Hepatocyte (in vitro differentiated cells): ENCODE results near the gene PTCD3.

Source experiments
- CTCF ChIP-seq: fragments of 200-600 bp; sonication (generic); IDR thresholded peaks from 2 replicates; pipeline ENCODE4 v1.5.1; 2016; ENCODE audit warnings: antibody characterized with exemption, mild to moderate bottlenecking; ENCODE audit not compliant: poor library complexity
- EZH2 ChIP-seq: fragments of 200-600 bp; sonication (generic); IDR thresholded peaks from 2 replicates; pipeline ENCODE4 v1.6.1; 2016; ENCODE audit warnings: antibody characterized with exemption, mild to moderate bottlenecking, borderline replicate concordance
- EZH2phosphoT487 ChIP-seq: fragments of 200-600 bp; sonication (generic); IDR thresholded peaks from one replicate; pipeline ENCODE4 v1.6.1; 2018; ENCODE audit warnings: antibody characterized with exemption, mild to moderate bottlenecking, low read depth, moderate library complexity; ENCODE audit not compliant: unreplicated experiment, severe bottlenecking

DNA sequence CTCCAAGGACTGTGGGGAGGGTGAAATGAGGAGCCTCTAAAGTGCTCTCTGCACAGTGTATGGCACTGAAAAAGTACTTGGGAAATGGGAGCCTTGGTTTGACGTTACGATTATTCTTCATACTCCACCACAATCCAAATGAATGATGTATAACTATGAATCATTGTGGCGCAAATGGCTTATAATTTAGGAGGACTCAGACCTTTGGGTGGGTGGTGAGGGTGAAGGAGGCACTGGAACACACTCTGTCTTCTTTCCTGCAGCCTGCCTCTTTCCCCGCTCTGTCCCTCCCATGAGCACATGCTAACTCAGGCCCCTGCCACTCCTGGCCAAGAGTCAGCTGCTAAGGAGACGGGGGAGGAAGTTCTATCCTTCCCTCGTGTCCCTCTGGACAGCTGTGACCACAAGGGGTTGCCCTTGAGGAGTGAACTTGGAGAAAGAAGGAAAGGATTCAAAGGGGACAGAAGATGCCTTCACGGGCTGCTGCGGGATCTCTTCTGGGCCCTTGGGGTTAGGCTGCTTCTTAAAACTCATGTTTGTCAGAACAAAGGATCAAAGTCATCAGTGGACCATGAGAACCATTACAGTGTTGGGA is 36.8 kb upstream of the PTCD3 start:
- TF ChIP-seq CTCF (no peak), EZH2phosphoT487 (no peak), EZH2 (no peak)
